Fibroblast of lung (primary cell): ENCODE measurements around the gene USH2A. TPM values are rescaled to one million over a fixed set of nuclear protein-coding genes. Genes with fewer than 3 reads are reported as not detected.

Experiments used
- DNase-seq, 2 donors: peaks; one replicate each; pipeline versions ENCODE4 v3.0.0 to v3.0.0-alpha.2; 2010; ENCODE audit warnings: low read depth in 2 of 2
- H2AFZ ChIP-seq: 2 replicates; pipeline ENCODE4 v1.5.1; 2012; ENCODE audit warnings: low read length, control low read depth, inconsistent platforms
- H3K27ac ChIP-seq: 2 replicates; pipeline ENCODE4 v1.5.1; 2011; ENCODE audit warnings: low read length, control low read depth; ENCODE audit not compliant: insufficient read depth
- H3K27me3 ChIP-seq: 2 replicates; pipeline ENCODE4 v1.5.1; 2011; ENCODE audit warnings: mild to moderate bottlenecking, low read length; ENCODE audit not compliant: control insufficient read depth, insufficient read depth
- H3K36me3 ChIP-seq: 2 replicates; pipeline ENCODE4 v1.5.1; 2011; ENCODE audit warnings: low read length; ENCODE audit not compliant: control insufficient read depth, insufficient read depth
- H3K4me1 ChIP-seq: 2 replicates; pipeline ENCODE4 v1.5.1; 2011; ENCODE audit warnings: low read length; ENCODE audit not compliant: control insufficient read depth, insufficient read depth; ENCODE audit errors: extremely low read depth
- H3K4me2 ChIP-seq: 2 replicates; pipeline ENCODE4 v1.5.1; 2011; ENCODE audit warnings: low read length, control low read depth; ENCODE audit not compliant: insufficient read depth; ENCODE audit errors: extremely low read depth
- H3K4me3 ChIP-seq, 4 experiments: fragments of 200-600 bp in 1 of 4; sonication (generic) in 1 of 4; replicated peaks in 1 of 4; 2 replicates each; pipeline ENCODE4 v1.5.1; 2011 to 2016; ENCODE audit warnings: low read length in 4 of 4, low read depth in 3 of 4, mild to moderate bottlenecking in 3 of 4, control low read depth in 2 of 4, inconsistent platforms in 1 of 4, mixed read lengths in 1 of 4; ENCODE audit not compliant: insufficient read depth in 1 of 4; ENCODE audit errors: control extremely low read depth in 1 of 4
- H3K79me2 ChIP-seq: 2 replicates; pipeline ENCODE4 v1.5.1; 2012; ENCODE audit warnings: mild to moderate bottlenecking, low read length, inconsistent platforms; ENCODE audit not compliant: control insufficient read depth, insufficient read depth
- H3K9ac ChIP-seq: 2 replicates; pipeline ENCODE4 v1.5.1; 2011; ENCODE audit warnings: mild to moderate bottlenecking, low read length, control low read depth; ENCODE audit not compliant: insufficient read depth
- H3K9me3 ChIP-seq: 2 replicates; pipeline ENCODE4 v1.5.1; 2012; ENCODE audit warnings: low read depth, low read length; ENCODE audit not compliant: control insufficient read depth, insufficient read depth
- H4K20me1 ChIP-seq: 2 replicates; pipeline ENCODE4 v1.5.1; 2011; ENCODE audit warnings: low read length; ENCODE audit not compliant: control insufficient read depth, insufficient read depth; ENCODE audit errors: extremely low read depth
- EZH2 ChIP-seq: IDR thresholded peaks from 2 replicates; pipeline ENCODE4 v1.5.1; 2012; ENCODE audit warnings: low read length, control low read depth, mild to moderate bottlenecking; ENCODE audit errors: missing control alignments
- polyA plus RNA-seq, 2 donors: library from polyadenylated mRNA; depleted of rRNA in 1 of 2; stranded (reverse) in 1 of 2; unstranded in 1 of 2; fragments of >200 nt; gene quantifications; 2 replicates each; pipeline ENCODE4 v1.2.1, GENCODE V29; 2011 to 2012; ENCODE audit warnings: missing spikeins in 1 of 2
- total RNA-seq: library from RNA; depleted of rRNA; stranded (reverse); fragments of >200 nt; gene quantifications from 2 replicates; pipeline ENCODE4 v1.2.1, GENCODE V29; 2014
- TF ChIP-seq, protein P1 (sequence below), 2 donors: IDR thresholded peaks in 1 of 2; conservative IDR thresholded peaks in 1 of 2; 1 replicate in 1 of 2; 2 replicates in 1 of 2; pipeline ENCODE4 v1.5.1; 2011 to 2012; ENCODE audit warnings: low read length in 2 of 2, control low read depth in 1 of 2, inconsistent platforms in 1 of 2, low read depth in 1 of 2, mild to moderate bottlenecking in 1 of 2

Gene USH2A
- total and polyA plus RNA-seq, 2 donors (not counting 1 experiment from before 2014, with no cell fraction given), result under 0.01 to 0.01 TPM

DNA sequence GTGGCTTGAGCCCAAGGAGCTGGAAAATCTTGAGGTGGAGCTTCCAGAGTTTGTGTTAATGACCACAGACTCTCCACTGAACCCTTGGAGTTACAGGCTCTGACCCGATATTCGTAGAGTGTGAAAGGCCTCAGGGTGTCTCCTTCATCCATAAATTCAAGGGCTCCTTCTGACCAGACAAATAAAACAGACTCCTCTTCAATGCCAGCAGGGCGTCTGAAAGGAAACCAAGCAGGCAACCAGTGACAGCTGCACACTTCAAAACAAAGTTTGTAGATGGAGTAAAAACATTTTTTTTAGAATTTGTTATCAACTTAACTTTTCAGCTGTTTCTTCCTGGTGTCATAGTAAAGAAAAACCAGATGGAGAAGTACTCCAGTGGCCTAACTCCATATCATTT lies 695.1 kb downstream of the USH2A start:
- no peaks in the 10 kb centered on the region for H3K79me2 ChIP-seq
- no peak overlapping the region for H3K4me3 ChIP-seq
- peak overlapping the region; percentile 14 for H2AFZ ChIP-seq
- H3K9me3 ChIP-seq, result no peaks in the 10 kb centered on the region
- no peak overlapping the region for H3K27ac ChIP-seq
- H4K20me1 ChIP-seq, result no peaks in the 10 kb centered on the region
- no peak overlapping the region for H3K4me2 ChIP-seq
- no peaks in the 10 kb centered on the region for H3K36me3 ChIP-seq
- no peak for DNase-seq
- no peaks in the 10 kb centered on the region for H3K27me3 ChIP-seq
- no peak overlapping the region for H3K9ac ChIP-seq
- TF ChIP-seq EZH2, result no peak
- H3K4me1 ChIP-seq, result no peaks in the 10 kb centered on the region

DNA sequence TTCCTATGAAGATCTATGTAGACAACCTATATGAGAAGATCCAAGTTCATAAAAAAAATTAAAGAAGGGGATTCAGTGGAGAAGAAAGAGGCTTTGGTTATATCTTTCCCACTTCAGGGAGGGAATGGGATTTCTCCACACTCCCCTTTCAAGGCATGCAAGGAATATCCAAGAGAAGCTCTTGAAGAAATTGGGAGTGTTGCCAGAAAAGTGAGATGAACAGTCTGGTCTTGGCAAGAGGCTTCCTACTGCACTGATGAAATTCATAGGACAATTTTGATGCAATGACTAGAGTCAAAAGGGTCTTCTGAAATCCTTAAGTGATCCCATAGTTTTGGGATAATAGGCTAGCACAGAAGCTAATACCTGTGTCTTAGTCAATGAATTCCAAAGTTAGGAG lies 703.1 kb downstream of the USH2A start:
- no peak overlapping the region for H3K9ac ChIP-seq
- H3K79me2 ChIP-seq, result no peaks in the 10 kb centered on the region
- H2AFZ ChIP-seq, result no peak overlapping the region
- TF ChIP-seq EZH2, result no peak
- TF ChIP-seq, protein P1, sequence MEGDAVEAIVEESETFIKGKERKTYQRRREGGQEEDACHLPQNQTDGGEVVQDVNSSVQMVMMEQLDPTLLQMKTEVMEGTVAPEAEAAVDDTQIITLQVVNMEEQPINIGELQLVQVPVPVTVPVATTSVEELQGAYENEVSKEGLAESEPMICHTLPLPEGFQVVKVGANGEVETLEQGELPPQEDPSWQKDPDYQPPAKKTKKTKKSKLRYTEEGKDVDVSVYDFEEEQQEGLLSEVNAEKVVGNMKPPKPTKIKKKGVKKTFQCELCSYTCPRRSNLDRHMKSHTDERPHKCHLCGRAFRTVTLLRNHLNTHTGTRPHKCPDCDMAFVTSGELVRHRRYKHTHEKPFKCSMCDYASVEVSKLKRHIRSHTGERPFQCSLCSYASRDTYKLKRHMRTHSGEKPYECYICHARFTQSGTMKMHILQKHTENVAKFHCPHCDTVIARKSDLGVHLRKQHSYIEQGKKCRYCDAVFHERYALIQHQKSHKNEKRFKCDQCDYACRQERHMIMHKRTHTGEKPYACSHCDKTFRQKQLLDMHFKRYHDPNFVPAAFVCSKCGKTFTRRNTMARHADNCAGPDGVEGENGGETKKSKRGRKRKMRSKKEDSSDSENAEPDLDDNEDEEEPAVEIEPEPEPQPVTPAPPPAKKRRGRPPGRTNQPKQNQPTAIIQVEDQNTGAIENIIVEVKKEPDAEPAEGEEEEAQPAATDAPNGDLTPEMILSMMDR (conservative IDR thresholded peaks at IDR 0.05 in 1 of 2, IDR thresholded peaks at IDR 0.05 in 1 of 2; ENCODE audit: low read depth in 1 of 2, low read length in 2 of 2), result no peak
- H3K4me3 ChIP-seq, result no peak overlapping the region
- peaks cover 3% of the 10 kb centered on the region for H3K4me1 ChIP-seq
- no peaks in the 10 kb centered on the region for H4K20me1 ChIP-seq
- peak; percentile 8 to 71 for DNase-seq
- no peak overlapping the region for H3K4me2 ChIP-seq
- no peaks in the 10 kb centered on the region for H3K27me3 ChIP-seq
- no peaks in the 10 kb centered on the region for H3K9me3 ChIP-seq
- H3K27ac ChIP-seq, result no peak overlapping the region
- no peaks in the 10 kb centered on the region for H3K36me3 ChIP-seq

DNA sequence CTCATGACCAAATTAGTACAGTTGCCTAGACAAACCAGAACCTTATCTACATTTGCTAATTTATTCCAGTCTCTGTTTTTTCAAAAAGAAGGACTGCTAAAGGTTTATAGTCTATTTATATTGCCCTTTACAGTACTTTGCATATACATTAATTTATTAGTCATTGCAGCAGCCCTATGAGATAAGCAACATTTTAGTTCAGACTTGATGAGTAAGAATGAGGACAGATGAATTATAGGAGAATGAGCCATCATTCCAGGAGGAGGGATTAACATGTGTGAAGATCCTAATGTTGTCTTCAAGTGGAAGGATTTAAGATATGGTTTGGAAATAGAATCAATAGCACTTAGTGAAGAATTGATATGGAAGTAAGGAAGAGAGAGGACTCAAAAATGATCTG lies 703.7 kb downstream of the USH2A start:
- Histone ChIP-seq H3K9ac (no peak overlapping the region), H3K4me2 (peak overlapping the region; percentile 8), H3K27me3 (no peaks in the 10 kb centered on the region), H3K36me3 (no peaks in the 10 kb centered on the region), H3K27ac (no peak overlapping the region), H4K20me1 (no peaks in the 10 kb centered on the region), H3K9me3 (no peaks in the 10 kb centered on the region), H3K79me2 (no peaks in the 10 kb centered on the region), H3K4me1 (peaks cover 3% of the 10 kb centered on the region), H3K4me3 (no peak overlapping the region), H2AFZ (no peak overlapping the region)
- TF ChIP-seq, protein P1 (conservative IDR thresholded peaks at IDR 0.05 in 1 of 2, IDR thresholded peaks at IDR 0.05 in 1 of 2; ENCODE audit: low read depth in 1 of 2, low read length in 2 of 2), result no peak
- TF ChIP-seq EZH2, result no peak
- DNase-seq, result peak; percentile 5 to 25
